Endothelial cell (in vitro differentiated cells): Measurements from ENCODE around the gene MAP4K1. TPM values are rescaled to one million over a fixed set of nuclear protein-coding genes. Genes with fewer than 3 reads are reported as not detected.
"Not testable (repeated sequence)": the region's sequence is repeated elsewhere in the genome, so short reads cannot be mapped to it uniquely, and the experiment has no call there.

Experiments used
- DNase-seq: peaks from one replicate; pipeline ENCODE4 v3.0.0; 2021; ENCODE audit warnings: low spot score
- H3K27ac Mint-ChIP-seq: one replicate; pipeline ENCODE4 v1.8.0; 2021; ENCODE audit warnings: mixed read lengths, inconsistent platforms; ENCODE audit not compliant: unreplicated experiment
- H3K27me3 Mint-ChIP-seq: one replicate; pipeline ENCODE4 v1.8.0; 2021; ENCODE audit warnings: mild to moderate bottlenecking, moderate library complexity, mixed read lengths, inconsistent platforms; ENCODE audit not compliant: unreplicated experiment
- H3K36me3 Mint-ChIP-seq: one replicate; pipeline ENCODE4 v1.8.0; 2021; ENCODE audit warnings: mild to moderate bottlenecking, low read depth, mixed read lengths, inconsistent platforms; ENCODE audit not compliant: unreplicated experiment
- H3K4me1 Mint-ChIP-seq: one replicate; pipeline ENCODE4 v1.8.0; 2021; ENCODE audit warnings: mild to moderate bottlenecking, mixed read lengths, inconsistent platforms; ENCODE audit not compliant: unreplicated experiment
- H3K4me3 Mint-ChIP-seq: one replicate; pipeline ENCODE4 v1.8.0; 2021; ENCODE audit warnings: mild to moderate bottlenecking, mixed read lengths, inconsistent platforms; ENCODE audit not compliant: unreplicated experiment
- H3K9me3 Mint-ChIP-seq: one replicate; pipeline ENCODE4 v1.8.0; 2021; ENCODE audit warnings: mixed read lengths, inconsistent platforms; ENCODE audit not compliant: unreplicated experiment
- CTCF ChIP-seq: fragments of 200-600 bp; sonication (generic); IDR thresholded peaks from one replicate; pipeline ENCODE4 v1.5.0; 2021; ENCODE audit warnings: antibody characterized with exemption; ENCODE audit not compliant: unreplicated experiment
- total RNA-seq: library from RNA; stranded (reverse); fragmentation: NEBNext Ultra II Directional; extraction: Animal tissue kit (Norgen Biotek cat#: 25700); gene quantifications from one replicate; pipeline ENCODE4 v1.2.1, GENCODE V29; 2021; ENCODE audit not compliant: unreplicated experiment

MAP4K1 gene
- total RNA-seq, 1 donor from 2014 or later, result 7.5 TPM

- no peaks in the 10 kb centered on the region for H3K9me3 Mint-ChIP-seq
- DNase-seq, result no peak
- peaks cover 7% of the 10 kb centered on the region for H3K36me3 Mint-ChIP-seq
- H3K4me3 Mint-ChIP-seq, result no peak overlapping the region
- H3K27me3 Mint-ChIP-seq, result peaks cover 3% of the 10 kb centered on the region
- H3K4me1 Mint-ChIP-seq, result no peaks in the 10 kb centered on the region
- TF ChIP-seq CTCF, result no peak
- peak overlapping the region; percentile 45 for H3K27ac Mint-ChIP-seq
These were observed 33.8 kb downstream of the MAP4K1 start for GRCh38 chr19:38583985-38584305.

GRCh38 chr19:38583219-38583984 lies 34.4 kb downstream of the MAP4K1 start:
- no peak for DNase-seq
- Mint-ChIP-seq H3K9me3 (no peaks in the 10 kb centered on the region), H3K36me3 (peaks cover 7% of the 10 kb centered on the region), H3K27me3 (peaks cover 3% of the 10 kb centered on the region), H3K4me3 (no peak overlapping the region), H3K4me1 (no peaks in the 10 kb centered on the region), H3K27ac (peak overlapping the region; percentile 45)
- TF ChIP-seq CTCF, result no peak

- H3K4me3 Mint-ChIP-seq, result no peak overlapping the region
- no peaks in the 10 kb centered on the region for H3K9me3 Mint-ChIP-seq
- H3K4me1 Mint-ChIP-seq, result no peaks in the 10 kb centered on the region
- H3K27me3 Mint-ChIP-seq, result peaks cover 3% of the 10 kb centered on the region
- H3K27ac Mint-ChIP-seq, result no peak overlapping the region
- no peaks in the 10 kb centered on the region for H3K36me3 Mint-ChIP-seq
- DNase-seq, result no peak
- no peak for TF ChIP-seq CTCF
These were observed 37.7 kb downstream of the MAP4K1 start for GRCh38 chr19:38580080-38580479.

- not testable (repeated sequence) for H3K27me3 Mint-ChIP-seq, H3K27ac Mint-ChIP-seq, H3K4me1 Mint-ChIP-seq, H3K36me3 Mint-ChIP-seq, H3K4me3 Mint-ChIP-seq, DNase-seq, H3K9me3 Mint-ChIP-seq
These were observed 38.4 kb downstream of the MAP4K1 start for GRCh38 chr19:38579304-38579703.

GRCh38 chr19:38577826-38578225 lies 39.9 kb downstream of the MAP4K1 start:
- no peaks in the 10 kb centered on the region for H3K9me3 Mint-ChIP-seq
- H3K27me3 Mint-ChIP-seq, result peaks cover 6% of the 10 kb centered on the region
- H3K36me3 Mint-ChIP-seq, result no peaks in the 10 kb centered on the region
- no peak overlapping the region for H3K4me3 Mint-ChIP-seq
- DNase-seq, result no peak
- H3K4me1 Mint-ChIP-seq, result no peaks in the 10 kb centered on the region
- TF ChIP-seq CTCF, result no peak
- no peak overlapping the region for H3K27ac Mint-ChIP-seq
